Activated T-helper 1 cell treated with anti-CD3 and anti-CD28 coated beads, Interleukin-2, amount 50 U/mL, for 16 hours (primary cell): Measurements from ENCODE around the gene ZNF618.

ENCODE experiments used
- DNase-seq, 2 donors: peaks; one replicate each; pipeline ENCODE4 v3.0.0-alpha.2; 2020; ENCODE audit warnings: low read depth in 1 of 2, low spot score in 1 of 2

Gene ZNF618

DNA sequence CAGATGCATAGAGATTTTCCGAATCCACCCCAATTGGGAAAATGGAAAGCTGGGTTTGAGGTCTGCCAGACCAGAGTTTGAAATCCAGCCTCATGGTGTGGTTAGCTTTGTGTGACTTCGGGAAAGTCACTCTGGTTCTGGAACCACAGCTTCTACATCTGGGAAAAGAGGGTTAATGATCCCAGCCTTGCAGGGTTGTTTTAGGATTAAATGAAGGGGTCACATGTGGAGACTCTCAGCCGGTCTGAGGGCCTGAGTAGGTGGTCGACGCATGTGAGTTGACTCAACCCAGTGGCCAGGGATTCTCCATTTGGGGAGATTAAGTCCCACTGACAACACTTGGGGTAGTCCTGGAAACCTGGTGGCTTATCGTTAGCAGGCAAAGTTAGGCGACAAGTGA, 6.1 kb downstream of the ZNF618 start:
- no peak for DNase-seq

- no peak for DNase-seq
Observed at GRCh38 chr9:113882636-113883164, 6.6 kb downstream of the ZNF618 start.

DNA sequence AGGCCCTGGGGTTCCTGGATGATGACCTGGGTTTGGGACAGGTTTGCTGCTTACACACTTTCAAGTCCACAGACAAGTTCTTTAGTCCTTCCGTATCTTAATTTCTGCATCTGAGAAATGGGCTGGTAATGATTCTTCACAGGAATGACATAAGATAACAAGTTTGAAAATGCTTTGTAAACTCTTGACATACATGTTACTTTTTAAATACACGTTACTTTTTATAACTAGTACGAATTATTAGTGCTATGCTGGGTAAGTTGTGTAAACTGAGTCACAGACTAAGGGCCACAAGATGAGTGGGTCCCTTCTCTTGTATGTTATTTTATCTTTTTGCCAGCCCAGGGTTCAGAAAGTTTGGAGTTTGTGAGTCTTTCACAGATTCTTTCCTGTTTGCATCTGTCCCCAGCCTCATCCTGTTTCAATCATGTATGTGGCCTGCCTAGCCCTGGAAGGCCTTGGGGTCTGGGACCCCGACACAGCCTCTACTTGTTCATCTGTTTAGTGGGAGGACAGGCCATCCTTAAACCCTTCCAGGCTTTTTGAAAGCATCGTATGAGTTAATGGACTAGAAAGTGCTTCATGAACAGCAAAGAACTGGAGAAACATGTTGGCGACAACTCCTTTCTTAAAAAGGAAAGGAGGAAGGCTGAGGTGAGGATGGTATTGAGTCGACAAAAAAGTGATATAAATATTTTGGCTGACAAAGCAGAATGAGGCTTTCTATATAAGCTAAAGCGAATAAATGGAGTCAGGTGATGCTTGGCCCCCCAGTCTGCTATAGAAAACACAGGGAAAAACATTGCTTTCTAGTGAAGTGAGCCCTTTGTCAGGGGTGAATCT, 9.3 kb downstream of the ZNF618 start:
- no peak for DNase-seq

DNA sequence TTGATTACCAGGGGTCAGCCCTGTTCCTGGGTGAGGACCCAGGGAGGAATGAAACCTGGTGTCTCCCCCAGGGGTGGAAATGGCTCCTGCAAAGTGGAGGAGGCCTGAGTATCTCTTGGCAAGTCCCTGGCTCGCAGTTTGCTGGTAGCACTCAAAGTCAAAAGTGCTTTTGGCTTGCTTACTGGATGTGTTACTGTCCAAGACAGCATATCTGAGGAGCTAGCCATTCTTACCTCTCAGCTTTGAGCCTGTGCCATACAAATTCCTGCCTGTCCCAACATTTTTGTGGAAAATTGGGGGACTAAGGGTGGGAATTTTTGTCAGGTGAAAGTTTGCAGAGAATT, 9.9 kb downstream of the ZNF618 start:
- DNase-seq: no peak

GRCh38 chr9:113886466-113886865, 10.4 kb downstream of the ZNF618 start:
- no peak for DNase-seq

GRCh38 chr9:113886933-113887332, 10.8 kb downstream of the ZNF618 start:
- no peak for DNase-seq

DNA sequence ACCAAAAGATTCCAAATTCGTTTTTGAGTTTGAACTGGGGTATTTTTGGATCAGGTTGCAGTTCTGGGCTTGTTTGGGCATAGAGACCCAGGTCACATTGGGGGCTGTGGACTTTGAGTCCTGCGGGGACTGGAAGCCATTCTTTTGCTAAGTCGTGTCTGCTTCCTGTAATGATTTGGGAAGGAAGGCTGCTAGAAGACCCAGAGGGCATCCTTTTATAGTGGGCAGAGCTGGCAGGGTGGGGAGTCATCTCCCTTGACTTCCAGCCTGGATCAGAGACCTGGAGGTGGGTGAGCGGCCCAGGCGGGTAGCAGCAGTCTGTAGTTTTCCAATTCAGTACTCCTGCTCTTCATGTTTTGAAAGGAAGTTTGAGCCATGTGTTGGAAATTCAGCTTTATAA, 11.3 kb downstream of the ZNF618 start:
- no peak for DNase-seq

DNA sequence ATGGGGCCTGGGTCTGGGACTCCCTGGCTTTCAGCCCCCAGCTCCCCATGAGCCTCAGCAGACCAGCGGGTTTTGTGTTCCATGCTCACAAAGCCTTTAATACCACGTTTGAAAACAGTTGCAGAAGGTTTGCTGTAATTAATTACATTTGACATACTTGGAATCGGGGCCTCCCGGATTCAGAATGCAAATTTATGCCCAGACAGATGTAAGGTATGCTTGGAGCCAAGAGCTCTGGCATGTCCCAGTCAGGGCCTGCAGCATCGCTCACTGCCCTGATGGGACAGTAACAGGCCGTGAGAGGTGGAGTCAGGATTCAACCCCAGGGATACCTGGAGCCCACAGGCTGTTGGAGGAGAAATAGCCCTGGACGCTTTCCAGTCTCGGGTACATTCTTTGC, 12.2 kb downstream of the ZNF618 start:
- DNase-seq: no peak

DNA sequence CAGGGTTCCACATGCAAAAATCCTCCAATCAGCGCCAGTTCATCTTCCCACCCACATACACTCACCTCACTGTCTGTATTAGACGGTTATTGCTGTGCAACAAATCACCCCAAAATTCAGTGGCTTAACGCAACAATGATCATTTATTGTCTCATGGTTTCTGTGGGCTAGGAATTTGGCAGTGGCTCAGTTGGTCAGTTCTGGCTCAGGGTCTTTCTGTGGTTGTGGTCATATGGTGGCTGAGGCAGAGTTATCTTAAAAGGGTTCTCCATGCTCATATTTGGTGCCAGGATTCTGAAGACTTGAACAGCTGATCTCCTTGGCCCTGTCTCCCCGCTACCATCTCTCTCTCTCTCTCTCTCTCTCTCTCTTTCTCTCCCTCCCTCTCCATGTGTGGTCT, 12.9 kb downstream of the ZNF618 start:
- DNase-seq: no peak

GRCh38 chr9:113890704-113891103, 14.6 kb downstream of the ZNF618 start:
- DNase-seq: no peak

- DNase-seq: no peak
Observed at GRCh38 chr9:113892861-113893491, 16.9 kb downstream of the ZNF618 start.

GRCh38 chr9:113894166-113894565, 18.1 kb downstream of the ZNF618 start:
- DNase-seq: no peak

DNA sequence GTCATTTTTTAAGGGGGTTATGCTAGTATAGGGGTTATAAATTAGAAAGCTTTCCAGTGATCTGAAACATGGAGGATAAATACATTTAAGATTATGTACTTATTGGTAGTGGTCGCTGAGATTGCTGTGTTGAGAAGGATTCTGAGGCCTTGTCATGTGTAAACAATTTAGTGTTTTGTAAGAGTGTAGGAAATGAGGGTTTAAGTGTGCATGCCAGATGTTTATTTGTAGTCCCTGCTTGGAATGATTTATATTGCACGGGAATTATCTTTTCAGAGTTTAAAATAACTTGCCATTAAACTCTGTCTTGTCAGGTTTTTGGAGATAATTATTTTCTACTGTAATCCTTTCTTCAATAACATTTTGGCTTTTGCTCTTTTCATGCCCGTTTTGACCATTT, 19.4 kb downstream of the ZNF618 start:
- DNase-seq: no peak

- DNase-seq: no peak
Observed at GRCh38 chr9:113896713-113897112, 20.6 kb downstream of the ZNF618 start.

DNA sequence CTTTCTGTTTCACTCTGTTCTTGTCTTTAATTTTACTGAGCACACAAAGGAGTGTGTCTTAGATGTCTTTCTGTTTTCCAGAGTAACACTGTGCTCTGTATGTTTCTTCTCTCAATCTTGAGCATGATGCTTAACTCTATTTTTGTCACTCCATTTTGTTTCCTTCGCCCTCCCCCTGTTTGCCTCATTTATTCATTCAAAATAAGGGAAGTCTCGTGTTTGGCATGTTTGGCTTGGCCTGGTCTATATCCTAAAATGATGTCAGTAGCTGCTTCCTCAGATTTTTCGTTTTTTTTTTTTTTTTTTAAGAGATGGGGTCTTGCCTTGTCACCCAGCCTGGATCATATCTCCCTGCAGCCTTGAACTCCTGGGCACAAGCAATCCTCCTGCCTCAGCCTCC, 22.0 kb downstream of the ZNF618 start:
- no peak for DNase-seq

- no peak for DNase-seq
Observed at GRCh38 chr9:113898596-113898995, 22.5 kb downstream of the ZNF618 start.

DNA sequence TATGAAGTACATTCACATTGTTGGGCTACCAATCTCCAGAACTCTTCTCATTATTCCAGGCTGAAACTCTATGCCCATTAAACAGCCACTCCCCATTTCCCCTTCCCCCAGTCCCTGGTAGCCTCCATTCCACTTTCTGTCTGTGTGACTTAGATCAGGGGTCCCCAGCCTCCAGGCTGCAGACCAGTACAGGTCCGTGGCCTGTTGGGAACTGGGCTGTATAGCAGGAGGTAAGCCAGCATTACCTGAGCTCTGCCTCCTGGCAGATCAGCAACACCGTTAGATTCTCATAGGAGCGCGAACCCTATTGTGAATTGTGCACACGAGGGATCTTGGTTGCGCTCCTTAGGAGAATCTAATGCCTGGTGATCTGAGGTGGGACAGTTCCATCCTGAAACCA, 23.1 kb downstream of the ZNF618 start:
- no peak for DNase-seq

DNA sequence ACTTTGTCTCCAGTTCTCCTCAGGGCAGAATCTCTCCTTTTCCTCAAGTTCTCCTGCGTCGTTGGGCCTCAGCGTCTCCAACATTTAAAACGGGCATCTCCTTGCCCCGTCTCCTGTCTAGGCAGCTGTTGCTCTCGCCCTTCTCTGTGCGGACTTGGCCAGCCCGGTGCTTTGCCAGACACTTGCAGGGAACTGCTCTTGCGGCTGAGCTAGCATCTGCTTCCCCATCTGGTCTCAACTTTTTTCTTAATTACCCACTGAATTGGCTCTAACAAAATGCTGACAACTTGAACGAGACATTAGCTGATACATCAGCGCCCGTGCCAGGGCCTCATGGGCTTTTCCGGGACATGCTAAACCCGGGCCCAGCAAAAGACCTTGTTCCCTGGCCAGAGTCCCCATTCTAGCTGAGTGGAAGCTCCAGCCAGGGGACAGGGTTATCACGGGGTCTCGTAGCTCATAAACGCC, 25.1 kb downstream of the ZNF618 start:
- DNase-seq: no peak

DNA sequence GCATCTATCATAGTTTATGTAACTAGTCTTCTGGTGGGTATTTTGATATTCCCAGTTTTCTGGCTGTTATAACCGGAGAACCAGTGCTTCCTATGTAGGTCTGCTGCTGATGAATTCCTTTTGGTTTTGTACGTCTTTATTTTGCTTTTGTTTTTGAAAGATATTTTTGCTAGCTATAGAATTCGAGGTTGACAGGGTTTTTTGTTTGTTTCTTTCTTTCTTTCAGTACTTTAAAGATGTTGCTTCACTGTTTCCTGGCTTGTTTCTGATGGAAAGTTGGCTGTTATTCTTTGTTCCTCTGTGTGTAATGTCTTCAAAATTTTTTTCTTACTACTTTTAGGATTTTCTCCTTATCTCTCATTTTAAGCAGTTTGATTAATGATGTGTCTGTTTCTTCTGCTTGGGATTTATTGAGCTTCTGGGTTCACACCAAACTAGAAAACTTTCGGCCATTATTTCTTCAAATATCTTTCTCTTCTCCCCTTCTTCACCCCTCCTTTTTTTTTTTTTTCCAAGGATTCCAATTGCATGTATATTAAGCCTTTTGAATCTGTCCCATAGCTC, 27.5 kb downstream of the ZNF618 start:
- no peak for DNase-seq

DNA sequence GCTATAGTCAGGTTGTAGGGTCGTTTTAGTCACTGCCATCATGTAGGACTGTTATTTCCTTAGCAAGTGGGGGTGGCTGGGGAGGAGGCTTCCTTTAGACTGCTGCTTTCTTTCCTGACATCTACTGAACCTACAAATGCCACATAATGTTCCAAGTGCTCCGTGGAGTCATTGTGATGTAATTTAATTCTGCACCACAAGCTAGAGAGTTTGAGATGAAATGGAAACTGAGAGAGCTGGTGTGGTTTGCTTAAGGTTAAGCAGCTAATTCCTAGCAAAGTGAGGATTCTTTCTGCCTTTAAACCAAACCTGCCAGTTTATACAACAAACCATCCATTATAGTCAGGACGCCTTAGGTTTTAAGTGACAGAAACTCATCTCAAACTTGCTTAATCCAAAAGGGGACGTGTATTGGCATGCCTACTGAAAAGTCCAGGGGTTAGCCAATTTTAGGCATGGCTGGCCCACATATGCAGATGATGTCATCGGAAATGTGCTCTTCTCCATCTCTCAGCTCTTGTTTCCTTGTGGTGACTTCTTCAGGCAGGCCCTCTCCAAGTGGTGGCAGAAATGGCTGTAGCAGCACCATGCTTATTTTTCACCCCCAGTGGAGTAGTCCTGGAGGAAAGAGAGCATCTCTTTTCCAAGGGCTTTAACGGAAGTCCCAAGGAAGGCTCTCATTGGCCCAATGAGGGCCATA, 30.5 kb downstream of the ZNF618 start:
- no peak for DNase-seq

- no peak for DNase-seq
Observed at GRCh38 chr9:113907282-113907681, 31.2 kb downstream of the ZNF618 start.

- no peak for DNase-seq
Observed at GRCh38 chr9:113909421-113909820, 33.3 kb downstream of the ZNF618 start.
